SH-SY5Y (cell line): ENCODE data around the gene HECW1.

Experiments
- GATA2 ChIP-seq: IDR thresholded peaks from 2 replicates; pipeline ENCODE4 v1.6.1; 2011; ENCODE audit warnings: mild to moderate bottlenecking, low read depth, low read length
- GATA3 ChIP-seq: IDR thresholded peaks from 2 replicates; pipeline ENCODE4 v1.6.1; 2011; ENCODE audit warnings: low read depth, mild to moderate bottlenecking, low read length, moderate library complexity

- TF ChIP-seq GATA2 (no peak), GATA3 (no peak)
Measured at GRCh38 chr7:43535031-43535451, 422.6 kb downstream of the HECW1 start.
